Measurements from ENCODE around the gene GPR171. TPM values are rescaled to one million over a fixed set of nuclear protein-coding genes. Genes with fewer than 3 reads are reported as not detected.
A peak's percentile ranks its signal among the peaks of the same experiment; 100 is the strongest.
"Not testable (repeated sequence)": the region's sequence is repeated elsewhere in the genome, so short reads cannot be mapped to it uniquely, and the experiment has no call there.

The GPR171 gene
- total RNA-seq = 1 to 10 TPM in 2 of 3 donors, under 1 TPM in 1; 0.48 to 7.2 (median 1.8) TPM

- intact Hi-C loops (cut with DNase I; ENCODE audit: low total_unique reads) = no loop called here
- TF ChIP-seq POLR2AphosphoS5 (IDR thresholded peaks at IDR 0.05) (no peak), POLR2A (IDR thresholded peaks at IDR 0.05) (no peak), CTCF (IDR thresholded peaks at IDR 0.05) (no peak)
- no peaks in the 10 kb centered on the region for H3K9me3 ChIP-seq
- DNase-seq (ENCODE audit: low spot score in 2 of 2) = no peak
- no peaks in the 10 kb centered on the region for H3K4me1 ChIP-seq
- H3K27ac ChIP-seq = no peak within 1 kb of the TSS
- no peaks in the 10 kb centered on the region for H3K27me3 ChIP-seq
- no peaks in the 10 kb centered on the region for H3K36me3 ChIP-seq
- H3K4me3 ChIP-seq = peak within 1 kb of the TSS in 1 of 3 donors; percentile 2
These were observed at the start of gene GPR171 for GRCh38 chr3:151203051-151203420. GPR171 (minus strand) TSS chr3:151203216; CDS start chr3:151199386, 3,830 bp downstream.

- TF ChIP-seq POLR2A (IDR thresholded peaks at IDR 0.05) (no peak), CTCF (IDR thresholded peaks at IDR 0.05) (no peak), POLR2AphosphoS5 (IDR thresholded peaks at IDR 0.05) (no peak)
- H3K27ac ChIP-seq = no peak overlapping the region
- H3K27me3 ChIP-seq = no peaks in the 10 kb centered on the region
- H3K36me3 ChIP-seq = no peaks in the 10 kb centered on the region
- no peaks in the 10 kb centered on the region for H3K9me3 ChIP-seq
- intact Hi-C loops (cut with DNase I; ENCODE audit: low total_unique reads) = no loop called here
- no peaks in the 10 kb centered on the region for H3K4me1 ChIP-seq
- no peak overlapping the region for H3K4me3 ChIP-seq
- DNase-seq (ENCODE audit: low spot score in 2 of 2) = no peak
These were observed 45.8 kb upstream of the GPR171 start for GRCh38 chr3:151248772-151249337.

- DNase-seq (ENCODE audit: low spot score in 2 of 2); H3K27ac ChIP-seq; H3K27me3 ChIP-seq; H3K36me3 ChIP-seq; intact Hi-C loops (cut with DNase I; ENCODE audit: low total_unique reads); H3K4me3 ChIP-seq; H3K4me1 ChIP-seq; H3K9me3 ChIP-seq: not testable (repeated sequence)
These were observed 39.0 kb upstream of the GPR171 start for GRCh38 chr3:151242006-151242405.

GRCh38 chr3:151236736-151237135 lies 33.7 kb upstream of the GPR171 start:
- TF ChIP-seq CTCF (IDR thresholded peaks at IDR 0.05) = no peak
- no peak for DNase-seq (ENCODE audit: low spot score in 2 of 2)

GRCh38 chr3:151236316-151236715 lies 33.3 kb upstream of the GPR171 start:
- intact Hi-C loops (cut with DNase I; ENCODE audit: low total_unique reads) = no loop called here
- Histone ChIP-seq H3K4me3 (no peak overlapping the region), H3K36me3 (no peaks in the 10 kb centered on the region), H3K27ac (no peak overlapping the region), H3K27me3 (no peaks in the 10 kb centered on the region), H3K9me3 (no peaks in the 10 kb centered on the region), H3K4me1 (no peaks in the 10 kb centered on the region)
- no peak for DNase-seq (ENCODE audit: low spot score in 2 of 2)
- TF ChIP-seq POLR2AphosphoS5 (IDR thresholded peaks at IDR 0.05) (no peak), CTCF (IDR thresholded peaks at IDR 0.05) (no peak), POLR2A (IDR thresholded peaks at IDR 0.05) (no peak)

More at GRCh38 chr3:151236736-151237135, 33.7 kb upstream of the GPR171 start:
- no peaks in the 10 kb centered on the region for H3K4me1 ChIP-seq
- intact Hi-C loops (cut with DNase I; ENCODE audit: low total_unique reads) = no loop called here
- H3K27ac ChIP-seq = no peak overlapping the region
- no peaks in the 10 kb centered on the region for H3K27me3 ChIP-seq
- no peaks in the 10 kb centered on the region for H3K9me3 ChIP-seq
- no peaks in the 10 kb centered on the region for H3K36me3 ChIP-seq
- H3K4me3 ChIP-seq = no peak overlapping the region

GRCh38 chr3:151234825-151235224 lies 31.8 kb upstream of the GPR171 start:
- H3K27ac ChIP-seq = no peak overlapping the region
- intact Hi-C loops (cut with DNase I; ENCODE audit: low total_unique reads) = no loop called here
- no peaks in the 10 kb centered on the region for H3K4me1 ChIP-seq
- no peaks in the 10 kb centered on the region for H3K27me3 ChIP-seq
- no peaks in the 10 kb centered on the region for H3K36me3 ChIP-seq
- no peak for TF ChIP-seq CTCF (IDR thresholded peaks at IDR 0.05)
- TF ChIP-seq POLR2AphosphoS5 (IDR thresholded peaks at IDR 0.05) = no peak
- TF ChIP-seq POLR2A (IDR thresholded peaks at IDR 0.05) = no peak
- DNase-seq (ENCODE audit: low spot score in 2 of 2) = no peak
- H3K4me3 ChIP-seq = no peak overlapping the region
- no peaks in the 10 kb centered on the region for H3K9me3 ChIP-seq
